HG02763 (cell line): Measurements from ENCODE around the gene ISX.

ENCODE experiments used
- ATAC-seq: cut with Tn5 transposase; IDR thresholded peaks from one replicate; pipeline ENCODE4 v1.9.1; 2021; ENCODE audit warnings: mild to moderate bottlenecking, moderate library complexity; ENCODE audit not compliant: unreplicated experiment

Gene ISX

GRCh38 chr22:35051791-35052190 is 14.2 kb upstream of the ISX start:
- ATAC-seq: no peak

GRCh38 chr22:35053060-35053835 is 12.7 kb upstream of the ISX start:
- ATAC-seq: no peak

GRCh38 chr22:35054064-35054463 is 11.9 kb upstream of the ISX start:
- no peak for ATAC-seq

GRCh38 chr22:35056486-35056885 is 9.5 kb upstream of the ISX start:
- no peak for ATAC-seq

- no peak for ATAC-seq
These were observed 8.8 kb upstream of the ISX start for GRCh38 chr22:35057155-35057554.

GRCh38 chr22:35059632-35060031 is 6.3 kb upstream of the ISX start:
- ATAC-seq: no peak

GRCh38 chr22:35064664-35065063 is 1.3 kb upstream of the ISX start:
- ATAC-seq: no peak

GRCh38 chr22:35065183-35065582 is 775 bp upstream of the ISX start:
- no peak for ATAC-seq

- no peak for ATAC-seq
These were observed 810 bp downstream of the ISX start for GRCh38 chr22:35066768-35067167.

GRCh38 chr22:35069541-35069940 is 3.6 kb downstream of the ISX start:
- ATAC-seq: no peak

- ATAC-seq: no peak
These were observed 4.6 kb downstream of the ISX start for GRCh38 chr22:35070451-35071093.

- ATAC-seq: no peak
These were observed 5.8 kb downstream of the ISX start for GRCh38 chr22:35071784-35072183.

GRCh38 chr22:35072925-35073324 is 7.0 kb downstream of the ISX start:
- ATAC-seq: no peak

GRCh38 chr22:35074583-35074982 is 8.6 kb downstream of the ISX start:
- ATAC-seq: no peak

- ATAC-seq: no peak
These were observed 10.7 kb downstream of the ISX start for GRCh38 chr22:35076630-35077029.

GRCh38 chr22:35085621-35086020 is 19.7 kb downstream of the ISX start:
- no peak for ATAC-seq

GRCh38 chr22:35089139-35089538 is 23.2 kb downstream of the ISX start:
- no peak for ATAC-seq

- ATAC-seq: no peak
These were observed 26.4 kb downstream of the ISX start for GRCh38 chr22:35092406-35092805.

- ATAC-seq: no peak
These were observed 33.0 kb downstream of the ISX start for GRCh38 chr22:35098921-35099320.

- no peak for ATAC-seq
These were observed 33.9 kb downstream of the ISX start for GRCh38 chr22:35099883-35100282.

- no peak for ATAC-seq
These were observed 36.7 kb downstream of the ISX start for GRCh38 chr22:35102663-35103062.

- no peak for ATAC-seq
These were observed 37.8 kb downstream of the ISX start for GRCh38 chr22:35103761-35104160.

GRCh38 chr22:35104491-35104890 is 38.5 kb downstream of the ISX start:
- no peak for ATAC-seq
